CD14-positive monocyte (primary cell): ENCODE measurements around the gene IFFO2. TPM values are rescaled to one million over a fixed set of nuclear protein-coding genes. Genes with fewer than 3 reads are reported as not detected.

ENCODE experiments used
- DNase-seq, 3 donors: peaks; one replicate each; pipeline ENCODE4 v3.0.0-alpha.2; 2011 to 2022
- H2AFZ ChIP-seq: 2 replicates; pipeline ENCODE4 v1.6.0; 2012; ENCODE audit warnings: mild to moderate bottlenecking, low read depth, low read length, inconsistent platforms; ENCODE audit not compliant: insufficient read depth, poor library complexity, severe bottlenecking
- H3K27ac ChIP-seq, 2 donors: 1 replicate in 1 of 2; 2 replicates in 1 of 2; pipeline ENCODE4 v1.5.1; 2012 to 2013; ENCODE audit warnings: low read length in 2 of 2, control low read depth in 1 of 2, inconsistent platforms in 1 of 2, low read depth in 1 of 2, mild to moderate bottlenecking in 1 of 2
- H3K27me3 ChIP-seq, 2 donors: one replicate each; pipeline versions ENCODE4 v1.6.0 to v1.6.1; 2011 to 2013; ENCODE audit warnings: low read length in 2 of 2; ENCODE audit not compliant: control insufficient read depth in 2 of 2, insufficient read depth in 2 of 2
- H3K36me3 ChIP-seq, 2 donors: replicated peaks in 1 of 2; 1 replicate in 1 of 2; 2 replicates in 1 of 2; pipeline versions ENCODE4 v1.5.1 to v1.6.1; 2012 to 2013; ENCODE audit warnings: low read length in 2 of 2, control low read depth in 1 of 2, inconsistent platforms in 1 of 2, mild to moderate bottlenecking in 1 of 2; ENCODE audit not compliant: insufficient read depth in 2 of 2, control insufficient read depth in 1 of 2
- H3K4me1 ChIP-seq, 2 donors: 1 replicate in 1 of 2; 2 replicates in 1 of 2; pipeline versions ENCODE4 v1.5.1 to v1.6.1; 2012 to 2013; ENCODE audit warnings: low read length in 2 of 2, control low read depth in 1 of 2, inconsistent platforms in 1 of 2, mild to moderate bottlenecking in 1 of 2, moderate library complexity in 1 of 2; ENCODE audit not compliant: insufficient read depth in 2 of 2, control insufficient read depth in 1 of 2
- H3K4me2 ChIP-seq: replicated peaks from 2 replicates; pipeline ENCODE3; 2012; ENCODE audit warnings: low read length, moderate library complexity, mild to moderate bottlenecking; ENCODE audit not compliant: poor library complexity, severe bottlenecking; ENCODE audit errors: extremely low read depth
- H3K4me3 ChIP-seq, 3 experiments: fragments of 200-600 bp in 1 of 3; sonication (generic) in 1 of 3; replicated peaks in 1 of 3; 1 replicate in 2 of 3; 2 replicates in 1 of 3; pipeline ENCODE4 v1.5.1; 2011 to 2013; ENCODE audit warnings: low read length in 3 of 3, mild to moderate bottlenecking in 3 of 3, control low read depth in 2 of 3, low read depth in 2 of 3, inconsistent platforms in 1 of 3, moderate library complexity in 1 of 3
- H3K79me2 ChIP-seq: 2 replicates; pipeline ENCODE4 v1.6.0; 2012; ENCODE audit warnings: mild to moderate bottlenecking, control low read depth, inconsistent platforms, low read length, moderate library complexity; ENCODE audit not compliant: insufficient read depth
- H3K9ac ChIP-seq: 2 replicates; pipeline ENCODE4 v1.6.0; 2017; ENCODE audit warnings: low read length, mild to moderate bottlenecking; ENCODE audit not compliant: insufficient read depth, poor library complexity, severe bottlenecking
- H3K9me3 ChIP-seq, 2 donors: replicated peaks in 1 of 2; 1 replicate in 1 of 2; 2 replicates in 1 of 2; pipeline versions ENCODE4 v1.5.1 to v1.6.1; 2012 to 2013; ENCODE audit warnings: low read length in 2 of 2, control low read depth in 1 of 2; ENCODE audit not compliant: control insufficient read depth in 1 of 2, insufficient read depth in 1 of 2
- H4K20me1 ChIP-seq: 2 replicates; pipeline ENCODE4 v1.6.0; 2012; ENCODE audit warnings: mild to moderate bottlenecking, low read length, control low read depth, moderate library complexity; ENCODE audit not compliant: insufficient read depth
- H3K27ac Mint-ChIP-seq, 7 donors: one replicate each; pipeline ENCODE4 v1.8.0; 2020; ENCODE audit warnings: mild to moderate bottlenecking in 7 of 7, mixed read lengths in 7 of 7, moderate library complexity in 6 of 7, inconsistent platforms in 2 of 7
- H3K27me3 Mint-ChIP-seq, 3 donors: one replicate each; pipeline ENCODE4 v1.8.0; 2021 to 2022; ENCODE audit warnings: low read depth in 3 of 3, mild to moderate bottlenecking in 3 of 3, mixed read lengths in 3 of 3, moderate library complexity in 3 of 3, inconsistent platforms in 1 of 3
- H3K36me3 Mint-ChIP-seq, 2 donors: one replicate each; pipeline ENCODE4 v1.8.0; 2020; ENCODE audit warnings: mixed read lengths in 2 of 2, inconsistent platforms in 1 of 2, mild to moderate bottlenecking in 1 of 2
- H3K4me1 Mint-ChIP-seq: one replicate; pipeline ENCODE4 v1.8.0; 2020; ENCODE audit warnings: mild to moderate bottlenecking, mixed read lengths
- H3K4me3 Mint-ChIP-seq, 2 donors: one replicate each; pipeline ENCODE4 v1.8.0; 2020; ENCODE audit warnings: mild to moderate bottlenecking in 2 of 2, mixed read lengths in 2 of 2, moderate library complexity in 1 of 2
- H3K9me3 Mint-ChIP-seq, 7 donors: one replicate each; pipeline ENCODE4 v1.8.0; 2020 to 2022; ENCODE audit warnings: mixed read lengths in 7 of 7, mild to moderate bottlenecking in 6 of 7, moderate library complexity in 6 of 7, inconsistent platforms in 2 of 7
- CTCF ChIP-seq: fragments of 200-600 bp; IDR thresholded peaks from one replicate; pipeline ENCODE4 v1.8.0; 2022; ENCODE audit warnings: antibody characterized with exemption, mild to moderate bottlenecking
- WGBS: methylation state at CpG from one replicate; pipeline ENCODE4 v1.1.5; 2013; ENCODE audit warnings: missing lambda C conversion rate; ENCODE audit not compliant: insufficient coverage; 5-methylcytosine and 5-hydroxymethylcytosine counted together
- intact Hi-C, 2 donors: fragments of 100-400 bp; cut with micrococcal nuclease; formaldehyde crosslinking; loops; one replicate each; pipeline versions ENCODE4 v1.15.0 to v1.15.1; 2023
- polyA plus RNA-seq, 3 donors: library from polyadenylated mRNA; depleted of rRNA in 1 of 3; unstranded in 2 of 3; stranded (reverse) in 1 of 3; fragments of 300-500 nt in 2 of 3; fragments of >200 nt in 1 of 3; fragmentation: Illumina TruSeq in 2 of 3; gene quantifications; 1 replicate in 2 of 3; 2 replicates in 1 of 3; pipeline ENCODE4 v1.2.3, GENCODE V29; 2012 to 2021

IFFO2 gene
- polyA plus RNA-seq, 3 donors: 0.78 to 17.5 (median 0.94) TPM

GRCh38 chr1:18928985-18929384, 27.5 kb downstream of the IFFO2 start:
- no peak for DNase-seq
- H3K4me1 ChIP-seq: peaks cover 43 to 48% of the 10 kb centered on the region in 2 donors
- no peaks in the 10 kb centered on the region for H3K36me3 ChIP-seq
- H3K9me3 ChIP-seq: no peaks in the 10 kb centered on the region
- TF ChIP-seq CTCF: no peak
- peaks cover 0 to 6% of the 10 kb centered on the region in 2 donors for H3K36me3 Mint-ChIP-seq
- H2AFZ ChIP-seq: no peak overlapping the region
- H3K9me3 Mint-ChIP-seq: peaks cover 0 to 6% (median 0%) of the 10 kb centered on the region in 7 donors
- 96% methylated on average over 2 of the region's 6 CpGs for WGBS
- H3K9ac ChIP-seq: no peak overlapping the region
- H4K20me1 ChIP-seq: peaks cover 44% of the 10 kb centered on the region
- H3K4me3 ChIP-seq: no peak overlapping the region
- intact Hi-C loops: no loop called here
- peaks cover 26% of the 10 kb centered on the region for H3K79me2 ChIP-seq
- H3K4me3 Mint-ChIP-seq: no peak overlapping the region
- no peak overlapping the region for H3K4me2 ChIP-seq
- H3K27me3 Mint-ChIP-seq: peaks cover 3 to 12% (median 5%) of the 10 kb centered on the region in 3 donors
- no peak overlapping the region for H3K27ac ChIP-seq
- H3K4me1 Mint-ChIP-seq: peaks cover 54% of the 10 kb centered on the region
- H3K27me3 ChIP-seq: no peaks in the 10 kb centered on the region
- no peak overlapping the region for H3K27ac Mint-ChIP-seq

- intact Hi-C loops: no loop called here
- peaks cover 49 to 53% of the 10 kb centered on the region in 2 donors for H3K4me1 ChIP-seq
- H3K4me3 Mint-ChIP-seq: no peak overlapping the region
- H3K36me3 Mint-ChIP-seq: peaks cover 0 to 6% of the 10 kb centered on the region in 2 donors
- peak overlapping the region in 1 of 2 donors; percentile 99 for H3K27ac ChIP-seq
- no peak for TF ChIP-seq CTCF
- peaks cover 44% of the 10 kb centered on the region for H4K20me1 ChIP-seq
- H3K27me3 ChIP-seq: no peaks in the 10 kb centered on the region
- no peak for DNase-seq
- peaks cover 26% of the 10 kb centered on the region for H3K79me2 ChIP-seq
- no peaks in the 10 kb centered on the region for H3K9me3 ChIP-seq
- peaks cover 0 to 6% (median 0%) of the 10 kb centered on the region in 7 donors for H3K9me3 Mint-ChIP-seq
- 96% methylated on average over 3 of the region's 8 CpGs for WGBS
- no peak overlapping the region for H3K4me3 ChIP-seq
- H3K9ac ChIP-seq: peak overlapping the region; percentile 78
- peak overlapping the region in 3 of 7 donors; percentile 30 to 94 (median 76) for H3K27ac Mint-ChIP-seq
- H3K4me2 ChIP-seq: peak overlapping the region; percentile 74
- H3K4me1 Mint-ChIP-seq: peaks cover 60% of the 10 kb centered on the region
- no peak overlapping the region for H2AFZ ChIP-seq
- H3K27me3 Mint-ChIP-seq: peaks cover 3 to 10% (median 5%) of the 10 kb centered on the region in 3 donors
- no peaks in the 10 kb centered on the region for H3K36me3 ChIP-seq
Observed at GRCh38 chr1:18928406-18928805, 28.1 kb downstream of the IFFO2 start.
